ENCODE results near the gene GPR146. TPM values are rescaled to one million over a fixed set of nuclear protein-coding genes. Genes with fewer than 3 reads are reported as not detected.

GPR146 gene
- total and polyA plus RNA-seq, 9 of the 15 experiments (the other 6 are each of a cell fraction or from before 2014, with no cell fraction given), result 0.22 to 3.6 (median 0.64) TPM; not detected in 2

GRCh38 chr7:1028775-1029636, 15.3 kb upstream of the GPR146 start (continued):
- TF ChIP-seq ZNF507 (tag; conservative IDR thresholded peaks at IDR 0.05) (no peak), SIN3A (IDR thresholded peaks at IDR 0.05; ENCODE audit: borderline replicate concordance in 2 of 2, control insufficient read depth in 1 of 2, low read depth in 2 of 2, low read length in 2 of 2) (peak in 1 of 2 experiments; percentile 12; a peak in 1 of 4 replicates), MLLT1 (IDR thresholded peaks at IDR 0.05) (peak in 1 of 2 experiments; percentile 60; a peak in 1 of 4 replicates), ZNF445 (CRISPR knock-in tag; IDR thresholded peaks at IDR 0.05; ENCODE audit: low read depth) (no peak), MCM2 (IDR thresholded peaks at IDR 0.05; ENCODE audit: low read depth) (no peak), NONO (IDR thresholded peaks at IDR 0.05; ENCODE audit: low read depth in 2 of 2, low read length in 1 of 2) (no peak), THRA (IDR thresholded peaks at IDR 0.05) (no peak), RHOXF2B (CRISPR knock-in tag; conservative IDR thresholded peaks at IDR 0.05) (no peak), SAP30 (IDR thresholded peaks at IDR 0.05; ENCODE audit: borderline replicate concordance, insufficient read depth, low read depth, low read length, poor library complexity, severe bottlenecking) (peak; percentile 84), U2AF2 (optimal IDR thresholded peaks at IDR 0.05; ENCODE audit: low read depth, low read length) (no peak)
- TF ChIP-seq, protein P1, sequence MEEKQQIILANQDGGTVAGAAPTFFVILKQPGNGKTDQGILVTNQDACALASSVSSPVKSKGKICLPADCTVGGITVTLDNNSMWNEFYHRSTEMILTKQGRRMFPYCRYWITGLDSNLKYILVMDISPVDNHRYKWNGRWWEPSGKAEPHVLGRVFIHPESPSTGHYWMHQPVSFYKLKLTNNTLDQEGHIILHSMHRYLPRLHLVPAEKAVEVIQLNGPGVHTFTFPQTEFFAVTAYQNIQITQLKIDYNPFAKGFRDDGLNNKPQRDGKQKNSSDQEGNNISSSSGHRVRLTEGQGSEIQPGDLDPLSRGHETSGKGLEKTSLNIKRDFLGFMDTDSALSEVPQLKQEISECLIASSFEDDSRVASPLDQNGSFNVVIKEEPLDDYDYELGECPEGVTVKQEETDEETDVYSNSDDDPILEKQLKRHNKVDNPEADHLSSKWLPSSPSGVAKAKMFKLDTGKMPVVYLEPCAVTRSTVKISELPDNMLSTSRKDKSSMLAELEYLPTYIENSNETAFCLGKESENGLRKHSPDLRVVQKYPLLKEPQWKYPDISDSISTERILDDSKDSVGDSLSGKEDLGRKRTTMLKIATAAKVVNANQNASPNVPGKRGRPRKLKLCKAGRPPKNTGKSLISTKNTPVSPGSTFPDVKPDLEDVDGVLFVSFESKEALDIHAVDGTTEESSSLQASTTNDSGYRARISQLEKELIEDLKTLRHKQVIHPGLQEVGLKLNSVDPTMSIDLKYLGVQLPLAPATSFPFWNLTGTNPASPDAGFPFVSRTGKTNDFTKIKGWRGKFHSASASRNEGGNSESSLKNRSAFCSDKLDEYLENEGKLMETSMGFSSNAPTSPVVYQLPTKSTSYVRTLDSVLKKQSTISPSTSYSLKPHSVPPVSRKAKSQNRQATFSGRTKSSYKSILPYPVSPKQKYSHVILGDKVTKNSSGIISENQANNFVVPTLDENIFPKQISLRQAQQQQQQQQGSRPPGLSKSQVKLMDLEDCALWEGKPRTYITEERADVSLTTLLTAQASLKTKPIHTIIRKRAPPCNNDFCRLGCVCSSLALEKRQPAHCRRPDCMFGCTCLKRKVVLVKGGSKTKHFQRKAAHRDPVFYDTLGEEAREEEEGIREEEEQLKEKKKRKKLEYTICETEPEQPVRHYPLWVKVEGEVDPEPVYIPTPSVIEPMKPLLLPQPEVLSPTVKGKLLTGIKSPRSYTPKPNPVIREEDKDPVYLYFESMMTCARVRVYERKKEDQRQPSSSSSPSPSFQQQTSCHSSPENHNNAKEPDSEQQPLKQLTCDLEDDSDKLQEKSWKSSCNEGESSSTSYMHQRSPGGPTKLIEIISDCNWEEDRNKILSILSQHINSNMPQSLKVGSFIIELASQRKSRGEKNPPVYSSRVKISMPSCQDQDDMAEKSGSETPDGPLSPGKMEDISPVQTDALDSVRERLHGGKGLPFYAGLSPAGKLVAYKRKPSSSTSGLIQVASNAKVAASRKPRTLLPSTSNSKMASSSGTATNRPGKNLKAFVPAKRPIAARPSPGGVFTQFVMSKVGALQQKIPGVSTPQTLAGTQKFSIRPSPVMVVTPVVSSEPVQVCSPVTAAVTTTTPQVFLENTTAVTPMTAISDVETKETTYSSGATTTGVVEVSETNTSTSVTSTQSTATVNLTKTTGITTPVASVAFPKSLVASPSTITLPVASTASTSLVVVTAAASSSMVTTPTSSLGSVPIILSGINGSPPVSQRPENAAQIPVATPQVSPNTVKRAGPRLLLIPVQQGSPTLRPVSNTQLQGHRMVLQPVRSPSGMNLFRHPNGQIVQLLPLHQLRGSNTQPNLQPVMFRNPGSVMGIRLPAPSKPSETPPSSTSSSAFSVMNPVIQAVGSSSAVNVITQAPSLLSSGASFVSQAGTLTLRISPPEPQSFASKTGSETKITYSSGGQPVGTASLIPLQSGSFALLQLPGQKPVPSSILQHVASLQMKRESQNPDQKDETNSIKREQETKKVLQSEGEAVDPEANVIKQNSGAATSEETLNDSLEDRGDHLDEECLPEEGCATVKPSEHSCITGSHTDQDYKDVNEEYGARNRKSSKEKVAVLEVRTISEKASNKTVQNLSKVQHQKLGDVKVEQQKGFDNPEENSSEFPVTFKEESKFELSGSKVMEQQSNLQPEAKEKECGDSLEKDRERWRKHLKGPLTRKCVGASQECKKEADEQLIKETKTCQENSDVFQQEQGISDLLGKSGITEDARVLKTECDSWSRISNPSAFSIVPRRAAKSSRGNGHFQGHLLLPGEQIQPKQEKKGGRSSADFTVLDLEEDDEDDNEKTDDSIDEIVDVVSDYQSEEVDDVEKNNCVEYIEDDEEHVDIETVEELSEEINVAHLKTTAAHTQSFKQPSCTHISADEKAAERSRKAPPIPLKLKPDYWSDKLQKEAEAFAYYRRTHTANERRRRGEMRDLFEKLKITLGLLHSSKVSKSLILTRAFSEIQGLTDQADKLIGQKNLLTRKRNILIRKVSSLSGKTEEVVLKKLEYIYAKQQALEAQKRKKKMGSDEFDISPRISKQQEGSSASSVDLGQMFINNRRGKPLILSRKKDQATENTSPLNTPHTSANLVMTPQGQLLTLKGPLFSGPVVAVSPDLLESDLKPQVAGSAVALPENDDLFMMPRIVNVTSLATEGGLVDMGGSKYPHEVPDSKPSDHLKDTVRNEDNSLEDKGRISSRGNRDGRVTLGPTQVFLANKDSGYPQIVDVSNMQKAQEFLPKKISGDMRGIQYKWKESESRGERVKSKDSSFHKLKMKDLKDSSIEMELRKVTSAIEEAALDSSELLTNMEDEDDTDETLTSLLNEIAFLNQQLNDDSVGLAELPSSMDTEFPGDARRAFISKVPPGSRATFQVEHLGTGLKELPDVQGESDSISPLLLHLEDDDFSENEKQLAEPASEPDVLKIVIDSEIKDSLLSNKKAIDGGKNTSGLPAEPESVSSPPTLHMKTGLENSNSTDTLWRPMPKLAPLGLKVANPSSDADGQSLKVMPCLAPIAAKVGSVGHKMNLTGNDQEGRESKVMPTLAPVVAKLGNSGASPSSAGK (IDR thresholded peaks at IDR 0.05), result peak; percentile 67
